GM12872 (cell line): ENCODE results near the gene KCTD10.

Source experiments
- CTCF ChIP-seq: IDR thresholded peaks from 3 replicates; pipeline ENCODE4 v1.5.1; 2011; ENCODE audit warnings: low read depth, mild to moderate bottlenecking, low read length, moderate library complexity; ENCODE audit not compliant: insufficient read depth

Gene KCTD10

DNA sequence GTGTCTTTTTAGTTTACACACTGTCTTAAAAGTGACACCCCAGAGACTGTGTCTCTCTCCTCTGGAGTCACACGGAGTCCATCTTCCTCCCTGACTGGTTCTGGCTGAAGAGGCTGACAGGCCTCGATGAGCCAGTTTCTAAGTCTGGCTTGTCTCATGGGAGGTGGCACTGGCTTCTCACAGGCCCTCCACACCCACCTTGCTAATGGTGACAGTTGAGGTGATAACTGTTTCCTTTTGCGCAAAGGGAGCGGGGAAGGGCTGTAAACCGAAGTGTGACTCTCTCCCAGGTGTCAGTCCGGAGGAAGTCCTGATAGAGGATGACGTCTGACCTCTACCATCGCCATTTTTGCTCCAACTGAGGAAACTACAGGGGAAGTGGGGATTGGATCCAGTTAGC, 30.2 kb downstream of the KCTD10 start:
- no peak for TF ChIP-seq CTCF

- no peak for TF ChIP-seq CTCF
Measured at GRCh38 chr12:109445191-109445609, 31.9 kb downstream of the KCTD10 start.

GRCh38 chr12:109444259-109444658, 32.8 kb downstream of the KCTD10 start:
- TF ChIP-seq CTCF: no peak

DNA sequence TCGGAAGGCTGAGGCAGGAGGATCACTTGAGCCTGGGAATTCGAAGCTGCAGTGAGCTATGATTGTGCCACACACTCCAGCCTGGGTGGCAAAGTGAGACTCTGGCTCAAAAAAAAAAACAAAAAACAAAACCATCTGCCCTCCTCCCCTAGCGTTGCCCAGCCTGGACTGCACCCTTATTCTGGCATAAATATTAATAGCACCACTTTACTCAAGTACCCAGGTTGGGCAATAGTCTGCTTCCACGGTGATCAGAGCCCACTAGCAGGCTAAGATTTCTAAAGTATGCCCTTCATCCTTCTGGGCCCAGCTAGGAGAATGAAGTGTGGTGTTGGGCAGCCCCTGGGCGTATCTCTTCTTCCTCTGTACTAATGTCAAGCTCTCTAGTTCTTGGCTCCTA, 33.3 kb downstream of the KCTD10 start:
- no peak for TF ChIP-seq CTCF

- no peak for TF ChIP-seq CTCF
Measured at GRCh38 chr12:109440851-109441490, 36.1 kb downstream of the KCTD10 start.

GRCh38 chr12:109439181-109439580, 37.9 kb downstream of the KCTD10 start:
- TF ChIP-seq CTCF: no peak

- no peak for TF ChIP-seq CTCF
Measured at GRCh38 chr12:109436188-109436560, 40.9 kb downstream of the KCTD10 start.
